Endodermal cell (in vitro differentiated cells): ENCODE measurements around the gene RGS3. TPM values are rescaled to one million over a fixed set of nuclear protein-coding genes. Genes with fewer than 3 reads are reported as not detected.
A peak's percentile ranks its signal among the peaks of the same experiment; 100 is the strongest.

Experiments used
- DNase-seq: peaks from one replicate; pipeline ENCODE4 v3.0.0-alpha.2; 2017
- H3K27ac ChIP-seq: 2 replicates; pipeline ENCODE4 v1.5.1; 2013; ENCODE audit warnings: mild to moderate bottlenecking, low read depth, low read length, moderate library complexity
- H3K27me3 ChIP-seq: 2 replicates; pipeline ENCODE4 v1.6.1; 2013; ENCODE audit warnings: mild to moderate bottlenecking, low read length, moderate library complexity; ENCODE audit not compliant: insufficient read depth, control insufficient read depth, poor library complexity, severe bottlenecking
- H3K36me3 ChIP-seq: 2 replicates; pipeline ENCODE4 v1.7.0; 2013; ENCODE audit warnings: mild to moderate bottlenecking, low read length, moderate library complexity; ENCODE audit not compliant: control insufficient read depth, insufficient read depth
- H3K4me1 ChIP-seq: one replicate; pipeline ENCODE4 v1.7.0; 2013; ENCODE audit warnings: low read length; ENCODE audit not compliant: control insufficient read depth, insufficient read depth
- H3K4me3 ChIP-seq: 2 replicates; pipeline ENCODE4 v1.5.1; 2013; ENCODE audit warnings: mild to moderate bottlenecking, low read length, moderate library complexity
- H3K9ac ChIP-seq: 2 replicates; pipeline ENCODE4 v1.6.1; 2013; ENCODE audit warnings: mild to moderate bottlenecking, low read length, moderate library complexity; ENCODE audit not compliant: poor library complexity, severe bottlenecking; ENCODE audit errors: extremely low read depth
- H3K9me3 ChIP-seq: 2 replicates; pipeline ENCODE4 v1.6.1; 2013; ENCODE audit warnings: mild to moderate bottlenecking, low read length, moderate library complexity; ENCODE audit not compliant: control insufficient read depth
- H3K27ac Mint-ChIP-seq: 2 replicates; pipeline ENCODE4 v1.8.0; 2020; ENCODE audit warnings: mixed read lengths
- H3K27me3 Mint-ChIP-seq: 2 replicates; pipeline ENCODE4 v1.8.0; 2021; ENCODE audit warnings: mild to moderate bottlenecking, mixed read lengths; ENCODE audit not compliant: insufficient read depth
- H3K36me3 Mint-ChIP-seq: 2 replicates; pipeline ENCODE4 v1.8.0; 2020; ENCODE audit warnings: low read depth, mixed read lengths
- H3K4me1 Mint-ChIP-seq: 2 replicates; pipeline ENCODE4 v1.8.0; 2020; ENCODE audit warnings: mixed read lengths
- H3K4me3 Mint-ChIP-seq: 2 replicates; pipeline ENCODE4 v1.8.0; 2020; ENCODE audit warnings: mild to moderate bottlenecking, moderate library complexity, mixed read lengths
- H3K9me3 Mint-ChIP-seq: 2 replicates; pipeline ENCODE4 v1.8.0; 2020; ENCODE audit warnings: mild to moderate bottlenecking, mixed read lengths
- CTCF ChIP-seq: fragments of 200-600 bp; sonication (generic); conservative IDR thresholded peaks from 2 replicates; pipeline ENCODE4 v1.5.0; 2021; ENCODE audit warnings: antibody characterized with exemption, mild to moderate bottlenecking
- WGBS, 2 experiments: methylation state at CpG; one replicate each; pipeline versions ENCODE4 v1.1.5 to v1.1.7; 2013; ENCODE audit warnings: missing lambda C conversion rate in 2 of 2, mixed read lengths in 1 of 2; ENCODE audit not compliant: insufficient coverage in 1 of 2, insufficient read length in 1 of 2; 5-methylcytosine and 5-hydroxymethylcytosine counted together
- total RNA-seq, 2 donors: library from RNA; stranded (reverse); fragmentation: NEBNext Ultra II Directional in 1 of 2; extraction: Animal tissue kit (Norgen Biotek cat#: 25700) in 1 of 2; gene quantifications; 2 replicates in 1 of 2; 3 replicates in 1 of 2; pipeline ENCODE4 v1.2.1, GENCODE V29; 2021

RGS3 gene
- total RNA-seq, 2 donors from 2014 or later, result 20.7 to 40.3 TPM

DNA sequence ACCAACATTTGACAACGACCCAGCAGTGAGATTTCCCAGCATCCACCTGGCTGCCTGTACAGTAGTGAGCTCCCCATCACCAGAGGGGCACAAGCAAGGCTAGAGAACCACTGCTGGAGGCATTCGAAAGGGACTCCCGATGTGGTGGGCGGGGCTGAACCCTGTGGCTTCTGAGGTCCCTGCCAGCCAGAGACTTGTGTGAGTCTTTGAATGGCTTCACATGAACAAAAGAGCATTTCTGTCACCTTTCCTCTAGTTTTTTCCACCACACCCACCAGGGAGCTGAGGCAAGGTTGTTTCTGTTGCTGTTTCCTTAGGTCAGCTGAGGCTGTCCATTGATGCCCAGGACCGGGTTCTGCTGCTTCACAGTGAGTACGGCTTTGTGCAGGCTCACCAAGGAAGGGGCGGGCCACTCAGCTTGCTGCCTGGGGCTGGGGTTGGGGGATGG lies 15.7 kb downstream of the RGS3 start:
- H3K9me3 Mint-ChIP-seq, result no peaks in the 10 kb centered on the region
- H3K4me1 ChIP-seq, result no peaks in the 10 kb centered on the region
- no peak overlapping the region for H3K9ac ChIP-seq

DNA sequence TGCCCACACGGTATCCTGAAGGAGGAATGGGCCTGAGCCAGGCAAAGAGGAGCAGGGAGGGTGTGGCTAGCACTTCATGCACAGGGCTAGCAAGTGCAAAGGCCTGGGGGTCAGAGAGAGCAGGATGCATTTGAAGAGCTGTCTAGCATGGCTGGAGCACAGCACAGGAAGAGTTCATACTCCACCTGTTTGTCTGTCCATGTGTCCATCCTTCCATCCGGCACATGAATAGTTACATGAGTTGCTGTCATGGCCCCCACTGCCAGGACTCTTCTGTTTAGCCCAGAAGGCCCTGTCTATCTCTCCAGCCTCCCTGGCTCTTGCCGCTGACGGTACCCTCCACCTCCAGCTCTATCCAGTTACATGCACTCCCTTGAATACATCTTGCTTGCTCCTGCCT lies 17.1 kb downstream of the RGS3 start:
- Histone ChIP-seq H3K4me3 (no peak overlapping the region), H3K27ac (no peak overlapping the region), H3K36me3 (no peaks in the 10 kb centered on the region), H3K27me3 (no peaks in the 10 kb centered on the region), H3K9ac (no peak overlapping the region), H3K4me1 (no peaks in the 10 kb centered on the region), H3K9me3 (no peaks in the 10 kb centered on the region)
- TF ChIP-seq CTCF, result no peak
- Mint-ChIP-seq H3K27me3 (no peaks in the 10 kb centered on the region), H3K9me3 (no peaks in the 10 kb centered on the region), H3K4me3 (no peak overlapping the region), H3K27ac (no peak overlapping the region), H3K4me1 (no peaks in the 10 kb centered on the region), H3K36me3 (no peaks in the 10 kb centered on the region)
- WGBS, 2 experiments, result 97% methylated on average over 4 of the region's 4 CpGs
- peak; percentile 21 for DNase-seq

More for the DNA sequence above, 15.7 kb downstream of the RGS3 start:
- Histone ChIP-seq H3K9me3 (no peaks in the 10 kb centered on the region), H3K27ac (no peak overlapping the region), H3K27me3 (no peaks in the 10 kb centered on the region), H3K4me3 (no peak overlapping the region), H3K36me3 (no peaks in the 10 kb centered on the region)
- Mint-ChIP-seq H3K36me3 (no peaks in the 10 kb centered on the region), H3K4me3 (no peak overlapping the region), H3K4me1 (no peaks in the 10 kb centered on the region), H3K27ac (no peak overlapping the region), H3K27me3 (peaks cover 2% of the 10 kb centered on the region)
- DNase-seq, result peak; percentile 51
- 67 to 86% methylated on average over 4 to 7 of the region's 7 CpGs for WGBS, 2 experiments
- no peak for TF ChIP-seq CTCF

- Histone ChIP-seq H3K9me3 (no peaks in the 10 kb centered on the region), H3K9ac (no peak overlapping the region), H3K4me1 (no peaks in the 10 kb centered on the region), H3K36me3 (no peaks in the 10 kb centered on the region), H3K27me3 (no peaks in the 10 kb centered on the region), H3K27ac (no peak overlapping the region), H3K4me3 (no peak overlapping the region)
- Mint-ChIP-seq H3K4me3 (no peak overlapping the region), H3K4me1 (no peaks in the 10 kb centered on the region), H3K9me3 (no peaks in the 10 kb centered on the region), H3K27me3 (no peaks in the 10 kb centered on the region), H3K36me3 (no peaks in the 10 kb centered on the region), H3K27ac (no peak overlapping the region)
- WGBS, 2 experiments, result 92 to 94% methylated on average over 7 of the region's 7 CpGs
- TF ChIP-seq CTCF, result no peak
- peak; percentile 21 for DNase-seq
These were observed 17.8 kb downstream of the RGS3 start for GRCh38 chr9:113481176-113481787.
